Measurements from ENCODE around the gene ASXL1.
A peak's percentile ranks its signal among the peaks of the same experiment; 100 is the strongest.

Gene ASXL1

DNA sequence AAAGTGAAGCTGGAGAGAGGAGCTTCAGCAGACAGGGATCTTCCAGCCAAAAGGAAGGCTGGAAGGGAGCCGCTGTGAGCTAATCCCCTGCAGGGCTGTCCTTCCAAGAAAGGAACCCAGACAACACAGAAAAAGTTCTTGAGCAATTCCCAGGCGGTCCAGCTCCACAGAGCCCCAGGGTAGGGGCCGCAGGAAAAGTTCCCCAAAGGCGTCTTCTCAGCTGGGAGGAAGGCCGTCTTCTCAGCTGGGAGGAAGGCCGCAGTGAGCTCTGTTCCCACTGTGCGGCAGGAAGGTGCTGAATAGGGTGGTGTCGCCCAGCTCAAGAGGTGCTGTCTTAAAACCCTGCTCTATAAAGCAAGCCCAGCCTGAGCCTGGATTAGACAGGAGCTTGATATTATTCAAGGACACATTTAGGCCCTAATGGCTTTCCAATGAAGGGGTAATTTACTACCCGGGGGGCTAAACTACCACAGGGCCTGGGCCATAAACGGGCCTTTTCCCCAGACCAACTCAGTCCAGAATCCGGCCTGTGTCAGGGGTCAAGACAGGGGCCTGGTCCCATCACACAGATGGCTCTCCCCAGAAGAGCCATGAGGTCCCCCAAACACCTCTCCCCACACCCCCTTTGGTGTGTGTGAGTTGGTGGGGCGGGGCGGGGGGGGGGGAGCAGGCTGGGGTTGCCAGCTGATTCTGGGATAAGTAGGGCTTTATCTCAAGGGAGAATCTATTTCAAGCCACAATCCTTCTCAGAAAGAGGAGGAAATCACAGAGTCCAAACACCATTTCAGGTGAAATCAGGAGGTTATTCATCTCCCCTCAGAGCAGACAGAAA lies 123.4 kb downstream of the ASXL1 start:
- Mint-ChIP-seq H3K36me3 (ENCODE audit: low read depth) (peaks cover 2% of the 10 kb centered on the region), H3K27me3 (no peaks in the 10 kb centered on the region), H3K4me3 (peak overlapping the region; percentile 56), H3K27ac (no peak overlapping the region), H3K4me1 (peaks cover 43% of the 10 kb centered on the region), H3K9me3 (no peaks in the 10 kb centered on the region)
- ATAC-seq: no peak
- no peak for DNase-seq

DNA sequence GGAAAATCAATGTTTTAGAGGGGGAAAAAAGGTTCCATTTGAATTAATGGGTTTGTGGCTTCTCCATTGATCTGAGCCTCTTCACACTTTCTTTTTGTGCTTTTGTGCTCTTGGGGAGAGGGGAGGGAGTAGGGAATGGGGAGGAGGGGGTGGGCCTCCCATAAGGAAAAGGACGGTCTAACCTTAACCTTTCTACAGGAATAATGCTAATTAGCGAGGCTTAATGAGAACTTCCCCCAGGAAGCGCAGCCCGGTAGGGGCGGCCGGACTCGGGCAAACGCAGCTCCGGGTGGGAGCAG lies 124.0 kb downstream of the ASXL1 start:
- no peak overlapping the region for H3K27ac Mint-ChIP-seq
- no peaks in the 10 kb centered on the region for H3K9me3 Mint-ChIP-seq
- no peaks in the 10 kb centered on the region for H3K27me3 Mint-ChIP-seq
- ATAC-seq (no peak), DNase-seq (no peak)
- peaks cover 4% of the 10 kb centered on the region for H3K36me3 Mint-ChIP-seq (ENCODE audit: low read depth)
- peaks cover 37% of the 10 kb centered on the region for H3K4me1 Mint-ChIP-seq
- H3K4me3 Mint-ChIP-seq: peak overlapping the region; percentile 56

- H3K4me1 Mint-ChIP-seq: peaks cover 34% of the 10 kb centered on the region
- peak overlapping the region; percentile 68 for H3K4me3 Mint-ChIP-seq
- H3K36me3 Mint-ChIP-seq (ENCODE audit: low read depth): peaks cover 6% of the 10 kb centered on the region
- DNase-seq (peak; percentile 30), ATAC-seq (no peak)
- H3K27me3 Mint-ChIP-seq: no peaks in the 10 kb centered on the region
- no peak overlapping the region for H3K27ac Mint-ChIP-seq
- H3K9me3 Mint-ChIP-seq: no peaks in the 10 kb centered on the region
Observed at GRCh38 chr20:32482442-32483261, 124.5 kb downstream of the ASXL1 start.

- peaks cover 29% of the 10 kb centered on the region for H3K4me1 Mint-ChIP-seq
Observed at GRCh38 chr20:32483351-32484224, 125.5 kb downstream of the ASXL1 start.

DNA sequence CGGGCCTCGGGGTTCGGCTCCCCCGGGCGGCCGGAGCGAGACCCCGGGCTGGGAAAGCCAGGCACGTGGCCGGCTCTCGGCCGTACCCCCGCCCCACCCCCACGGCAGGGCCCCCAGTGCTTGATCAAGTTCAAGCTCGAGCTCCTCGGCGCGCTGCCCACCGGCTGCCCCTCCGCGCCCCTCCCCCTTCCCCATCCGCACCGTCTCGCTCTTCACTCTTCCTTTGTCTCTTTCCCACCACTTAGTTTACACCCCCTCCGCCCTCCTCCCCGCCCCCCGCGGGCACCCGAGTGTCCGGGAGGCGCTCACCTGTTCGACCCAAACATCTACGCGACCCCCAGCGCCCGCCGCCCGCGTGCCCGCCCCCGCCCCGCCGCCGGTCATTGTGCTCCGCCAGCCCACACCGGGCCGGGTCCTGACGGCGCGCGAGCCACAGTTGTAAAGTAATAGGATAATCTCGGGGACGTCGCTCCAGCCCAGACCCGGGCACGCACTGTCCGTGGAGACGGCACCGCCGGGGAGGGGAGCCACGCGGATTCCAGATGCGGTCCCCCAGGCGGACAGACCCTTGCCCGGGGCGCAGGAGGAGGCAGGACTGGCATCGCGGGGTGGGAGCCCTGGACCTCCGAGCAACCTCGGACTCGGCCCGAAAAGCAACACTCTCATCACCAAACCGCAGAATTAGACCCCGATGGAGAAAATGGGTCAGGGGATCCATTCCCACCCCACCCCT lies 126.3 kb downstream of the ASXL1 start:
- H3K27ac Mint-ChIP-seq: no peak overlapping the region

More at GRCh38 chr20:32483351-32484224, 125.5 kb downstream of the ASXL1 start:
- Mint-ChIP-seq H3K27me3 (no peaks in the 10 kb centered on the region), H3K27ac (peak overlapping the region; percentile 56), H3K36me3 (ENCODE audit: low read depth) (peaks cover 6% of the 10 kb centered on the region), H3K4me3 (peak overlapping the region; percentile 74), H3K9me3 (peaks cover 4% of the 10 kb centered on the region)
- ATAC-seq (peak; percentile 17), DNase-seq (peak; percentile 66)

GRCh38 chr20:32484958-32485769 lies 127.0 kb downstream of the ASXL1 start:
- peaks cover 26% of the 10 kb centered on the region for H3K4me1 Mint-ChIP-seq
- peak overlapping the region; percentile 87 for H3K4me3 Mint-ChIP-seq
- H3K27ac Mint-ChIP-seq: peak overlapping the region; percentile 87
- DNase-seq (peak; percentile 77), ATAC-seq (peak; percentile 80)
- H3K9me3 Mint-ChIP-seq: peaks cover 7% of the 10 kb centered on the region
- no peaks in the 10 kb centered on the region for H3K27me3 Mint-ChIP-seq
- peaks cover 8% of the 10 kb centered on the region for H3K36me3 Mint-ChIP-seq (ENCODE audit: low read depth)

More for the DNA sequence above, 126.3 kb downstream of the ASXL1 start:
- Mint-ChIP-seq H3K27me3 (no peaks in the 10 kb centered on the region), H3K4me1 (peaks cover 29% of the 10 kb centered on the region), H3K9me3 (peaks cover 7% of the 10 kb centered on the region), H3K36me3 (ENCODE audit: low read depth) (peaks cover 8% of the 10 kb centered on the region), H3K4me3 (peak overlapping the region; percentile 87)
- ATAC-seq (peak; percentile 0), DNase-seq (peak; percentile 53)

DNA sequence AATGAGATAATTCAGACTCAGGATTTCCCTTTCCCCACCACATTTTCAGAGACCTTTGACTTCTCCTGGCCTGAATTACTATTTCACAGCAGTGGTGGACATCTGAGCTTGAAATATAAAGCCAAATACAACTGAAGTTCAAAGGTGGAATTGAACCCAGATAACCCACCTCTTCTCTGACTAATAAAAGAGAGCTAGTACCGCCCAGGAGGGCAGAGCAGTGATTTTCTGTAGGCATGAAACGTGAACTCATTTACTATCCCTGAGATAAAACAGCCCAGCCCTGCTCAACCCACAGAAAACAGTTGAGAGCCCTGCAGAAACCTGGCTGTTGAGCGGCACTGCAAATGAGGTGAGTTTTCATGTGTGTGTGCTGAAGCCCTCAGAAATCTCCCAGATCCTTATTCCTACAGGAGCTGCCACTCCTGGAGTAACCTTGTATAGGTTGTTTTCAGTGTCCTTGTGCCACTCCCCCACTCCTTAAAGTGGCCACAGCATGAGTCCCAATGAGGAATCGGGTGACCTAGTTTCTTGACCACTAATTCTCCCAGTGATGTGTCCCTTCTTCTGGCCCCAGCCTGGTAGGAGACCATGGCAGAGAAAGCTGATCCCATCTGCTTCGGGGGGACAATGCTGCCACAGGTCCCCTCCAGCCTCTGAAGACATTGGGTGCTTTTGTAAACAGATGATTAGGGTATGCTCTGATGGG lies 127.8 kb downstream of the ASXL1 start:
- DNase-seq (no peak), ATAC-seq (no peak)
- H3K9me3 Mint-ChIP-seq: peaks cover 7% of the 10 kb centered on the region
- H3K27me3 Mint-ChIP-seq: no peaks in the 10 kb centered on the region
- H3K27ac Mint-ChIP-seq: peak overlapping the region; percentile 87
- H3K36me3 Mint-ChIP-seq (ENCODE audit: low read depth): peaks cover 8% of the 10 kb centered on the region
- H3K4me1 Mint-ChIP-seq: peaks cover 21% of the 10 kb centered on the region
- no peak overlapping the region for H3K4me3 Mint-ChIP-seq

DNA sequence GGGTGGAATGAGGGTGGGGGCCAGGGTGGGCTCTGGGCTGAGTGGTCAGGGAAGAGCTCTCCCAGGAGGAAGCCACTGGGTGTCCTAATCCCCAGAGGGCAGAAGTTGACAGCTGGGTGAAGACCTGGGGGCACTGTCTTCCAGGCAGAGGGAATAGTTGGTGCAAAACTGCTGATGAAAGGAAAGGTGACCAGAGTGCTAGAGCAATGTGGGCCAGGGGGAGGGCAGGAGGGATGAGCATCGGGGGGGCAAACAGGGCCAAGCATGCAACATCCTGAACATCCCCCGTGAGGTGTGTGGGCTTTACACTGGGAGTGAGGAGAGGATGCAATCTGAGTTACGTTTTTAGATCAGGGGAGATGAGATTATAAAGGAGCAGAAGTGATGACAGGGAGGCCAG lies 129.2 kb downstream of the ASXL1 start:
- Mint-ChIP-seq H3K36me3 (ENCODE audit: low read depth) (peaks cover 8% of the 10 kb centered on the region), H3K4me3 (no peak overlapping the region), H3K4me1 (peaks cover 18% of the 10 kb centered on the region), H3K27ac (no peak overlapping the region), H3K27me3 (no peaks in the 10 kb centered on the region), H3K9me3 (peaks cover 7% of the 10 kb centered on the region)
- ATAC-seq (no peak), DNase-seq (no peak)

DNA sequence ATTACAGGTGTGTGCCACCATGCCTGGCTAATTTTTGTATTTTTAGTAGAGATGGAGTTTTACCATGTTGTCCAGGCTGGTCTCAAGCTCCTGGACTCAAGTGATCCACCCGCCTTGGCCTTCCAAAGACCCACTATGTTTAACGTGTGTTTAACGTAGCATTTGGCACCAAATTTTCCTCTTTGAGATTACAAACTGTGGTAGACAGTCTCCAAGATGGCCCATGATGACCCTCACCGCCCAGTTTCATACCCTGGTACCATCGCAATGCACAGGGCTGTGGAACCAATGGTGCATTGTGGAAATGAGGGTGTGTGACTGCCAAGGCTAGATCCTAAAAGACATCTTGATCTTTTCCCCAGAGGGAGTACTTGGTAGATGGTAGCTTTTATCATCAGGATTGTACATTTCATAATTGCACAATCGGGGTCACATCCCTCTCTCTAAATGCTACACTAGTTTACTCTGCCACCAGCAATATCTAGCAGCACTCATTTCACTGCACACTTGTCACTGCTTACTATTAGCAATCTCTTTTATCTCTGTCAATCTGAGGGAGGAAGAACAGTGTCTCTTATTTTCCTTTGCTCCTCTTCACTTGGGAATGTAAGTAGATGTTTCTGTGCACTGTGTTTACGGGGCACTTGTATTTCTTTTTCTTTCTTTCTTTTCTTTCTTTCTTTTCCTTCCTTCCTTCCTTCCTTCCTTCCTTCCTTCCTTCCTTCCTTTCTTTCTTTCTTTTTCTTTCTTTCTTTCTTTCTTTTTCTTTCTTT lies 130.1 kb downstream of the ASXL1 start:
- ATAC-seq (no peak), DNase-seq (no peak)
- no peak overlapping the region for H3K4me3 Mint-ChIP-seq
- no peaks in the 10 kb centered on the region for H3K27me3 Mint-ChIP-seq
- no peak overlapping the region for H3K27ac Mint-ChIP-seq
- H3K9me3 Mint-ChIP-seq: peaks cover 7% of the 10 kb centered on the region
- H3K4me1 Mint-ChIP-seq: peaks cover 18% of the 10 kb centered on the region
- peaks cover 8% of the 10 kb centered on the region for H3K36me3 Mint-ChIP-seq (ENCODE audit: low read depth)

All from activated naive CD8-positive, alpha-beta T cell treated with anti-CD3 and anti-CD28 coated beads, Interleukin-2, amount 50 U/mL, for 24 hours (primary cell).